ENCODE measurements around the gene PNPLA6. TPM values are rescaled to one million over a fixed set of nuclear protein-coding genes. Genes with fewer than 3 reads are reported as not detected.

The PNPLA6 gene
- total RNA-seq, 4 donors from 2014 or later, result 181 to 296 (median 234) TPM

DNA sequence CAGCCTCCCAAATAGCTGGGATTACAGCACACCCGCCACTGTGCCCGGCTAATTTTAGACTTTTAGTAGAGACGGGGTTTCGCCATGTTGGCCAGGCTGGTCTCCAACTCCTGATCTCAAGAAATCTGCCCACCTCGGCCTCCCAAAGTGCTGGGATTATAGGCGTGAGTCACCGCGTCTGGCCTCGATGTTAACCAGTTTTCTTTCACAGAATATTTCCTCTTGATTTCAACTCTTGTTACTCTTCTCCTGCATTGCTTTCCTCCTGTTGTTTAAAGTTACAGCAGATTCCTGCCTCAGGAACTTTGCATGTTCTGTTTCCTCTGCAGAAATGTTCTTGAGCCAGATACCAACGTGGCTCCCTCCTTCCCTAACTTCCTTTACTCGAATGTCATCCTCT lies 43.0 kb upstream of the PNPLA6 start:
- Histone ChIP-seq H3K27ac (peak overlapping the region in 1 of 4 donors; percentile 8), H3K36me3 (no peaks in the 10 kb centered on the region), H3K9me3 (no peaks in the 10 kb centered on the region), H3K4me3 (no peak overlapping the region), H3K27me3 (no peaks in the 10 kb centered on the region), H3K4me1 (peaks cover 0 to 19% (median 0%) of the 10 kb centered on the region in 4 donors)
- DNase-seq, result no peak
- TF ChIP-seq, protein P1, sequence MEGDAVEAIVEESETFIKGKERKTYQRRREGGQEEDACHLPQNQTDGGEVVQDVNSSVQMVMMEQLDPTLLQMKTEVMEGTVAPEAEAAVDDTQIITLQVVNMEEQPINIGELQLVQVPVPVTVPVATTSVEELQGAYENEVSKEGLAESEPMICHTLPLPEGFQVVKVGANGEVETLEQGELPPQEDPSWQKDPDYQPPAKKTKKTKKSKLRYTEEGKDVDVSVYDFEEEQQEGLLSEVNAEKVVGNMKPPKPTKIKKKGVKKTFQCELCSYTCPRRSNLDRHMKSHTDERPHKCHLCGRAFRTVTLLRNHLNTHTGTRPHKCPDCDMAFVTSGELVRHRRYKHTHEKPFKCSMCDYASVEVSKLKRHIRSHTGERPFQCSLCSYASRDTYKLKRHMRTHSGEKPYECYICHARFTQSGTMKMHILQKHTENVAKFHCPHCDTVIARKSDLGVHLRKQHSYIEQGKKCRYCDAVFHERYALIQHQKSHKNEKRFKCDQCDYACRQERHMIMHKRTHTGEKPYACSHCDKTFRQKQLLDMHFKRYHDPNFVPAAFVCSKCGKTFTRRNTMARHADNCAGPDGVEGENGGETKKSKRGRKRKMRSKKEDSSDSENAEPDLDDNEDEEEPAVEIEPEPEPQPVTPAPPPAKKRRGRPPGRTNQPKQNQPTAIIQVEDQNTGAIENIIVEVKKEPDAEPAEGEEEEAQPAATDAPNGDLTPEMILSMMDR (IDR thresholded peaks at IDR 0.05), result no peak

DNA sequence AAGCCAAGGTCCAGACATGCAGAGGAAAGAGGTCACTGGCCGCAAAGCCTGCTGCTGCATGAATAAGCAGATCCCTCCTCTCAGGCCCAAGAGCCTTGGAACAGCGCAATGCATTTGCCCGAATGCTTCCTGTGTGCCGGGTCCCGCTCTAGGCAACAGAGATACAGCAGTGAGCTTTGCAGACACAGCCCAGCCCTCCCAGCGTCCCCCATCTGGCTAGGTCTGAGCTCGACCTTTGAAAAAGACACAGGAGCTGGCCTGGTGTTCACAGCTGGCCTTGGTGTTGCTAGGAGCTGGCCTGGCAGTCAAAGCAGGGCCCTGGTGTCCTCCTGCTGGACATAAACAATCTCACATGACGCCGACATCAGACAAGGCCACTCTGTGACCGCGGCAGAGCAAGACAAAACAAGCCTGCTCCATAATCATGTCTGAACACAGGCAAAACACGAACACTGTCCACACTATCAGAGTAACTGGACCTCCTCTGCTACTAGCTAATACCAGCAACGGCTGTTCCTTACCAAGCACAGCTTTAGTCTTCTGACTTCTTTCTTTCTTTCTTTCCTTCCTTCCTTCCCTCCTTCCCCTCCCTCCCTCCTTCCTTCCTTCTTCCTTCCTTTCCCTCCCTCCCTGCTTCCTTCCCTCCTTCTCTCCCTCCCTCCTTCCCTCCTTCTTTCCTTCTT lies 41.0 kb upstream of the PNPLA6 start:
- no peaks in the 10 kb centered on the region for H3K9me3 ChIP-seq
- DNase-seq, result no peak
- no peak overlapping the region for H3K4me3 ChIP-seq
- H3K27me3 ChIP-seq, result no peaks in the 10 kb centered on the region
- H3K36me3 ChIP-seq, result no peaks in the 10 kb centered on the region
- TF ChIP-seq POLR2A (IDR thresholded peaks at IDR 0.05), result no peak
- TF ChIP-seq, protein P1 (IDR thresholded peaks at IDR 0.05), result peak in 3 of 6 experiments; percentile 7 to 28 (median 21)
- peak overlapping the region; percentile 20 to 83 (median 64) for H3K27ac ChIP-seq
- peaks cover 0 to 11% (median 0%) of the 10 kb centered on the region in 4 donors for H3K4me1 ChIP-seq

DNA sequence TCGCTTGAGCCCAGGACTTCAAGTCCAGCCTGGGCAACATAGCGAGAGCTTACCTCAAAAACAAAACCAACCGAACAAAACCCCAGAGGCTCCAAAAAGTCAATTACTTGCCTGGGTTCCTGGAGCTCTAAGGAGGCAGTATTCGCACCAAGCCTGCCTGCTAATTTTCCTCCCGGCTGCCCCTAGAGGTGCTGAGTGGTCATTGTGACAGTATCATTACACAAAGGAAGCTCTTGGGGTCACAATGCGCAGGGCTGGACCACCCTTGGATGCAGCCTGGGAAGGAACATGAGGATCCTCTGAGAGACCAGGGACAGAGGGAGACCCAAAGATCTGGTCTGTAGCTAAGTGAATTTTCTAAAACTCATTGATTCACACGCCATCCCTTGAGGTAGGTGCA lies 38.2 kb upstream of the PNPLA6 start:
- Histone ChIP-seq H3K4me3 (no peak overlapping the region), H3K9me3 (no peaks in the 10 kb centered on the region), H3K27ac (no peak overlapping the region), H3K27me3 (no peaks in the 10 kb centered on the region), H3K4me1 (peaks cover 0 to 24% (median 3%) of the 10 kb centered on the region in 4 donors), H3K36me3 (no peaks in the 10 kb centered on the region)
- DNase-seq, result no peak
- TF ChIP-seq, protein P1 (IDR thresholded peaks at IDR 0.05), result peak in 4 of 6 experiments; percentile 7 to 38 (median 34)
- no peak for TF ChIP-seq POLR2A (IDR thresholded peaks at IDR 0.05)

DNA sequence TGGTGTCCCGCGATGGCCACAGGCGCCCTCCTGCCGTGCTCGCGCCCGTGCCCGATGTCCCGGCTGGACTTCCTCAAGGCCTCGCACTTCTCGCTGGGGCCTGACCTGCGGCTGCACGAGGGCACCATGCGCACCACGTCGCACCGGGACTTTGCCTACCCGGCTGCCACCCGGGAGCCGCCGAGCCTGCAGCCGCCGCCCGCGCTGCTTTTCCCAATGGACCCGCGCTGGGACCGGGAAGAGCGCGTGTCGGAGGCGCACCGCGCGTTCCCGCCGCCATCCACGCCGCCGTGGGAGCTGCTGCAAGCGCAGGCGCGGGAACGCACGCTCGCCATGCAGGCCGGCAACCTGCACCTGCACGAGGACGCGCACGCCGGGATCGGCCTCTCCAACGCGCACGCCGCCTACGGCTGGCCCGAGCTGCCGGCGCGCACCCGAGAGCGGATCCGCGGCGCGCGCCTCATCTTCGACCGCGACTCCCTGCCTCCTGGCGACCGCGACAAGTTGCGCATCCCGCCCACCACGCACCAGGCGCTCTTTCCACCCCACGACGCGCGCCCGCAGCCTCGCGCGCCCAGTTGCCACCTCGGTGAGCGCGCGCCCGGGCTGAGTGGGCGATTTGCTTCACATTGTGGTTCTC lies 34.6 kb upstream of the PNPLA6 start:
- DNase-seq, result peak in 2 of 3 donors; percentile 78 to 86
- peak overlapping the region; percentile 5 to 44 (median 28) for H3K4me3 ChIP-seq
- peaks cover 0 to 24% (median 7%) of the 10 kb centered on the region in 4 donors for H3K4me1 ChIP-seq
- H3K27ac ChIP-seq, result no peak overlapping the region
- no peaks in the 10 kb centered on the region for H3K36me3 ChIP-seq
- no peaks in the 10 kb centered on the region for H3K27me3 ChIP-seq
- TF ChIP-seq, protein P1 (IDR thresholded peaks at IDR 0.05), result peak in 4 of 6 experiments; percentile 8 to 47 (median 34)
- no peak for TF ChIP-seq POLR2A (IDR thresholded peaks at IDR 0.05)
- no peaks in the 10 kb centered on the region for H3K9me3 ChIP-seq

DNA sequence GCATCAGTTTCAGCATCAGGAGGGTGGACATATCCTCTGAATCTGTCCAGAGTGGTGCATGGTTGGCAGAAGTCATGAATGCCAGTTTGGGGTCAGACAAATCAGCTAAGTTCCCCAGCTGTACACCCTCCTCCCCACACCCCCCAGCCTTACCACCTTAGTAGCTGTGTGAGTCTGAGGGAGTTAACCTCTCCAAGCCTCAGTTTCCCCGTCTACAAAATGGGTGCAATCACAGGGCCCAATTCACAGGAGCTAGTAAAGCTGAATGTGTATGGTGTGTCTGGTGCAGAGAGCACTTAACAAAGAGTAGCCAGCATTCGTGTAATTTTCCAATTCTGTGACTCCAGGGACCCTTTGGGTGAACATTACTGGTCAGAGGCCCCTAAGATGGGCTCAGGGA lies 33.0 kb upstream of the PNPLA6 start:
- Histone ChIP-seq H3K36me3 (no peaks in the 10 kb centered on the region), H3K9me3 (no peaks in the 10 kb centered on the region), H3K27me3 (no peaks in the 10 kb centered on the region), H3K4me3 (no peak overlapping the region), H3K27ac (no peak overlapping the region), H3K4me1 (peaks cover 0 to 27% (median 8%) of the 10 kb centered on the region in 4 donors)
- no peak for TF ChIP-seq POLR2A (IDR thresholded peaks at IDR 0.05)
- TF ChIP-seq, protein P1 (IDR thresholded peaks at IDR 0.05), result no peak
- DNase-seq, result no peak
